Keratinocyte (primary cell): ENCODE data around the gene SPATS2L. TPM values are rescaled to one million over a fixed set of nuclear protein-coding genes. Genes with fewer than 3 reads are reported as not detected.

ENCODE experiments used
- DNase-seq: peaks from one replicate; pipeline ENCODE4 v3.0.0-alpha.2; 2011; ENCODE audit warnings: low read depth, missing footprints, low spot score
- FAIRE-seq: peaks from 2 replicates; lab custom pipeline; 2011; peaks lifted over from hg19 to GRCh38; lab: Jason Lieb, UNC
- H2AFZ ChIP-seq: 2 replicates; pipeline ENCODE4 v1.6.0; 2012; ENCODE audit warnings: low read length, control low read depth, inconsistent platforms; ENCODE audit not compliant: control insufficient read depth
- H3K27ac ChIP-seq: 2 replicates; pipeline ENCODE4 v1.5.1; 2011; ENCODE audit warnings: low read length; ENCODE audit not compliant: control insufficient read depth, insufficient read depth
- H3K27me3 ChIP-seq: 3 replicates; pipeline ENCODE4 v1.6.0; 2011; ENCODE audit warnings: low read length; ENCODE audit not compliant: control insufficient read depth, insufficient read depth; ENCODE audit errors: extremely low read depth
- H3K36me3 ChIP-seq, 2 experiments: 2 replicates in 1 of 2; 3 replicates in 1 of 2; pipeline ENCODE4 v1.5.1; 2011; ENCODE audit warnings: low read length in 2 of 2, mild to moderate bottlenecking in 1 of 2; ENCODE audit not compliant: control insufficient read depth in 2 of 2, insufficient read depth in 2 of 2; ENCODE audit errors: extremely low read depth in 1 of 2
- H3K4me1 ChIP-seq: 3 replicates; pipeline ENCODE4 v1.5.1; 2011; ENCODE audit warnings: low read length; ENCODE audit not compliant: control insufficient read depth, insufficient read depth; ENCODE audit errors: extremely low read depth
- H3K4me2 ChIP-seq: 3 replicates; pipeline ENCODE4 v1.6.0; 2011; ENCODE audit warnings: low read depth, low read length; ENCODE audit not compliant: control insufficient read depth, insufficient read depth; ENCODE audit errors: extremely low read depth
- H3K4me3 ChIP-seq, 3 experiments: fragments of 200-600 bp in 1 of 3; sonication (generic) in 1 of 3; 2 replicates in 2 of 3; 3 replicates in 1 of 3; pipeline ENCODE4 v1.5.1; 2011 to 2016; ENCODE audit warnings: low read length in 3 of 3, mild to moderate bottlenecking in 3 of 3, control low read depth in 2 of 3, inconsistent platforms in 1 of 3, low read depth in 1 of 3, mixed read lengths in 1 of 3, mixed run types in 1 of 3, moderate library complexity in 1 of 3; ENCODE audit not compliant: control insufficient read depth in 2 of 3, insufficient read depth in 2 of 3; ENCODE audit errors: extremely low read depth in 1 of 3
- H3K79me2 ChIP-seq: 2 replicates; pipeline ENCODE4 v1.6.0; 2012; ENCODE audit warnings: low read length; ENCODE audit not compliant: control insufficient read depth, insufficient read depth
- H3K9ac ChIP-seq: 3 replicates; pipeline ENCODE4 v1.6.0; 2011; ENCODE audit warnings: low read length; ENCODE audit not compliant: control insufficient read depth, insufficient read depth; ENCODE audit errors: extremely low read depth
- H3K9me1 ChIP-seq: 3 replicates; pipeline ENCODE4 v1.6.0; 2011; ENCODE audit warnings: low read length; ENCODE audit not compliant: control insufficient read depth, insufficient read depth; ENCODE audit errors: extremely low read depth
- H3K9me3 ChIP-seq: 2 replicates; pipeline ENCODE4 v1.5.1; 2012; ENCODE audit warnings: low read depth, low read length; ENCODE audit not compliant: control insufficient read depth
- H4K20me1 ChIP-seq: 3 replicates; pipeline ENCODE4 v1.6.0; 2011; ENCODE audit warnings: low read length; ENCODE audit not compliant: control insufficient read depth, insufficient read depth; ENCODE audit errors: extremely low read depth
- EZH2 ChIP-seq: IDR thresholded peaks from one replicate; pipeline ENCODE4 v1.6.1; 2012; ENCODE audit warnings: inconsistent platforms, mild to moderate bottlenecking, low read length, moderate library complexity
- dilution Hi-C: fragments of 300-500 bp; cut with MboI; formaldehyde crosslinking; loops from one replicate; pipeline ENCODE4 v1.7.0; 2020; ENCODE audit warnings: low sequenced_read_pairs; ENCODE audit not compliant: extremely low pct_ligation_motif_present
- polyA plus RNA-seq, 5 experiments: library from polyadenylated mRNA; depleted of rRNA in 3 of 5; stranded (reverse) in 3 of 5; stranded (forward) in 1 of 5; unstranded in 1 of 5; fragments of >200 nt; gene quantifications; 1 replicate in 1 of 5; 2 replicates in 3 of 5; 3 replicates in 1 of 5; pipeline versions ENCODE4 v1.2.1 to v1.2.3, GENCODE V29; 2011 to 2012; ENCODE audit warnings: missing spikeins in 2 of 5, low read depth in 1 of 5, low replicate concordance in 1 of 5
- TF ChIP-seq, protein P1 (sequence below), 3 experiments: IDR thresholded peaks in 1 of 3; conservative IDR thresholded peaks in 1 of 3; optimal IDR thresholded peaks in 1 of 3; 2 replicates in 2 of 3; 3 replicates in 1 of 3; pipeline versions ENCODE3 to v1.5.1; 2011; ENCODE audit warnings: low read length in 3 of 3, mild to moderate bottlenecking in 3 of 3, moderate library complexity in 2 of 3, control low read depth in 1 of 3, inconsistent platforms in 1 of 3; ENCODE audit not compliant: insufficient read depth in 2 of 3; ENCODE audit errors: extremely low read depth in 1 of 3

The SPATS2L gene
- polyA plus RNA-seq, 1 donor (not counting 4 experiments of a cell fraction or from before 2014, with no cell fraction given) = 95.3 TPM

DNA sequence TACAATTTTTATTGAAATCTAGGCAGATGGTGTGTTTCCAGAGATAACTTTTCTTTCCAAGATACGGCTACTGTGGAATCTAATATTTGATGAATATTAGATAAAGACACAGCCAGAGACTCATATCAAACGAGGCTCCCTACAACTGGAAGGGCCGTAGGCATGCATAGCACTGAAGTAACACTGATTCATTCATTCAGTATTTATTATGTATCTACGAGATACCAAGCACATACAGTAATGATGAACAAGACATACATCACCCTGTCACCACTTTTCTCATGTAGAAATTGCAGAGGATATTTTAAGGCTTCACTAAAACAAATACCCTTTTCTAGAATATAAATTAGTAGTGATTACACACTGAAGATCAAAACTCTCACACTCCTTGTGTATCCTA, 128.9 kb downstream of the SPATS2L start:
- Histone ChIP-seq H2AFZ (no peak overlapping the region), H3K4me2 (no peak overlapping the region), H3K9ac (no peak overlapping the region), H3K9me1 (no peaks in the 10 kb centered on the region), H3K36me3 (peaks cover 5 to 8% of the 10 kb centered on the region in 2 experiments), H3K27me3 (no peaks in the 10 kb centered on the region), H3K27ac (no peak overlapping the region), H3K9me3 (no peaks in the 10 kb centered on the region), H4K20me1 (no peaks in the 10 kb centered on the region), H3K79me2 (no peaks in the 10 kb centered on the region), H3K4me1 (no peaks in the 10 kb centered on the region), H3K4me3 (no peak overlapping the region)
- dilution Hi-C loops = no loop called here
- TF ChIP-seq, protein P1, sequence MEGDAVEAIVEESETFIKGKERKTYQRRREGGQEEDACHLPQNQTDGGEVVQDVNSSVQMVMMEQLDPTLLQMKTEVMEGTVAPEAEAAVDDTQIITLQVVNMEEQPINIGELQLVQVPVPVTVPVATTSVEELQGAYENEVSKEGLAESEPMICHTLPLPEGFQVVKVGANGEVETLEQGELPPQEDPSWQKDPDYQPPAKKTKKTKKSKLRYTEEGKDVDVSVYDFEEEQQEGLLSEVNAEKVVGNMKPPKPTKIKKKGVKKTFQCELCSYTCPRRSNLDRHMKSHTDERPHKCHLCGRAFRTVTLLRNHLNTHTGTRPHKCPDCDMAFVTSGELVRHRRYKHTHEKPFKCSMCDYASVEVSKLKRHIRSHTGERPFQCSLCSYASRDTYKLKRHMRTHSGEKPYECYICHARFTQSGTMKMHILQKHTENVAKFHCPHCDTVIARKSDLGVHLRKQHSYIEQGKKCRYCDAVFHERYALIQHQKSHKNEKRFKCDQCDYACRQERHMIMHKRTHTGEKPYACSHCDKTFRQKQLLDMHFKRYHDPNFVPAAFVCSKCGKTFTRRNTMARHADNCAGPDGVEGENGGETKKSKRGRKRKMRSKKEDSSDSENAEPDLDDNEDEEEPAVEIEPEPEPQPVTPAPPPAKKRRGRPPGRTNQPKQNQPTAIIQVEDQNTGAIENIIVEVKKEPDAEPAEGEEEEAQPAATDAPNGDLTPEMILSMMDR (optimal IDR thresholded peaks at IDR 0.05 in 1 of 3, IDR thresholded peaks at IDR 0.05 in 1 of 3, conservative IDR thresholded peaks at IDR 0.05 in 1 of 3; ENCODE audit: extremely low read depth in 1 of 3, insufficient read depth in 2 of 3, low read length in 3 of 3) = no peak
- no peak for TF ChIP-seq EZH2
- DNase-seq (no peak), FAIRE-seq (no peak)

DNA sequence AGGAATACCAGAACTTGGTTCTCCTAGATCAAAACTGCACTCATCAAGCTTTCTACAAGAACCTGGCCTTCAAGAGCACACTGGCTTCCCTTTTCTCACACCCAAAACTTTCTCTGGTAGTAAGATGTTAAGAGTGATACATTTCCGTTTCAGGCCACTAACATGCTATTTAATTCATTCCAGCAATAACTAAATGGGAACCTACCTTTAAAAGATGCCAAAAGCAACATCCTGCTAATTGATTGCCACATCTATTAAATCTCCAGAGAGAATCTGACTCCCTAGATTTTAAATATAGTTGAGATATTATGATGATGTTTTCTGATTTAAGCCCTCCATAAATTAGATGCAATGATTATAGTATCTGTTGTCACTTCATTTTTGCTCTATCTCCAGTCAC, 131.8 kb downstream of the SPATS2L start:
- dilution Hi-C loops = no loop called here
- peaks cover 9 to 12% of the 10 kb centered on the region in 2 experiments for H3K36me3 ChIP-seq
- DNase-seq = no peak
- no peak overlapping the region for H3K9ac ChIP-seq
- H3K9me3 ChIP-seq = no peaks in the 10 kb centered on the region
- no peaks in the 10 kb centered on the region for H3K79me2 ChIP-seq
- H3K27ac ChIP-seq = no peak overlapping the region
- no peak for TF ChIP-seq EZH2
- TF ChIP-seq, protein P1 (optimal IDR thresholded peaks at IDR 0.05 in 1 of 3, IDR thresholded peaks at IDR 0.05 in 1 of 3, conservative IDR thresholded peaks at IDR 0.05 in 1 of 3; ENCODE audit: extremely low read depth in 1 of 3, insufficient read depth in 2 of 3, low read length in 3 of 3) = no peak
- H3K4me1 ChIP-seq = no peaks in the 10 kb centered on the region
- H3K27me3 ChIP-seq = no peaks in the 10 kb centered on the region
- no peak overlapping the region for H3K4me3 ChIP-seq
- no peaks in the 10 kb centered on the region for H3K9me1 ChIP-seq
- no peak overlapping the region for H3K4me2 ChIP-seq
- no peak for FAIRE-seq
- no peak overlapping the region for H2AFZ ChIP-seq
- no peaks in the 10 kb centered on the region for H4K20me1 ChIP-seq
